ENCODE measurements around the gene SMIM41.

The SMIM41 gene

GRCh38 chr12:52054833-52055730 is 24.4 kb upstream of the SMIM41 start:
- H3K4me3 ChIP-seq (ENCODE audit: low read length) = no peak overlapping the region
- TF ChIP-seq ZNF274 (IDR thresholded peaks at IDR 0.05; ENCODE audit: low read depth, low read length) = no peak

- H3K4me3 ChIP-seq (ENCODE audit: low read length) = no peak overlapping the region
- TF ChIP-seq ZNF274 (IDR thresholded peaks at IDR 0.05; ENCODE audit: low read depth, low read length) = no peak
Observed at GRCh38 chr12:52055731-52056711, 23.5 kb upstream of the SMIM41 start.

GRCh38 chr12:52056801-52057637 is 22.5 kb upstream of the SMIM41 start:
- no peak overlapping the region for H3K4me3 ChIP-seq (ENCODE audit: low read length)
- no peak for TF ChIP-seq ZNF274 (IDR thresholded peaks at IDR 0.05; ENCODE audit: low read depth, low read length)

- H3K4me3 ChIP-seq (ENCODE audit: low read length) = no peak overlapping the region
- TF ChIP-seq ZNF274 (IDR thresholded peaks at IDR 0.05; ENCODE audit: low read depth, low read length) = no peak
Observed at GRCh38 chr12:52057638-52058576, 21.6 kb upstream of the SMIM41 start.

GRCh38 chr12:52058631-52059361 is 20.7 kb upstream of the SMIM41 start:
- TF ChIP-seq ZNF274 (IDR thresholded peaks at IDR 0.05; ENCODE audit: low read depth, low read length) = no peak

GRCh38 chr12:52059582-52060497 is 19.7 kb upstream of the SMIM41 start:
- no peak for TF ChIP-seq ZNF274 (IDR thresholded peaks at IDR 0.05; ENCODE audit: low read depth, low read length)
- H3K4me3 ChIP-seq (ENCODE audit: low read length) = no peak overlapping the region

More at GRCh38 chr12:52058631-52059361, 20.7 kb upstream of the SMIM41 start:
- H3K4me3 ChIP-seq (ENCODE audit: low read length) = no peak overlapping the region

- H3K4me3 ChIP-seq (ENCODE audit: low read length) = no peak overlapping the region
- TF ChIP-seq ZNF274 (IDR thresholded peaks at IDR 0.05; ENCODE audit: low read depth, low read length) = no peak
Observed at GRCh38 chr12:52060498-52061177, 18.9 kb upstream of the SMIM41 start.

- no peak overlapping the region for H3K4me3 ChIP-seq (ENCODE audit: low read length)
- TF ChIP-seq ZNF274 (IDR thresholded peaks at IDR 0.05; ENCODE audit: low read depth, low read length) = no peak
Observed at GRCh38 chr12:52061470-52062166, 17.9 kb upstream of the SMIM41 start.

- no peak for TF ChIP-seq ZNF274 (IDR thresholded peaks at IDR 0.05; ENCODE audit: low read depth, low read length)
Observed at GRCh38 chr12:52062167-52063081, 17.1 kb upstream of the SMIM41 start.

More at GRCh38 chr12:52062167-52063081, 17.1 kb upstream of the SMIM41 start:
- H3K4me3 ChIP-seq (ENCODE audit: low read length) = no peak overlapping the region

All from GM08714 (cell line).